Measurements from ENCODE around the gene G0S2. TPM values are rescaled to one million over a fixed set of nuclear protein-coding genes. Genes with fewer than 3 reads are reported as not detected.

The G0S2 gene
- total and polyA plus RNA-seq, 9 of the 15 experiments (the other 6 are each of a cell fraction or from before 2014, with no cell fraction given), result 0.18 to 65.6 (median 11.4) TPM

DNA sequence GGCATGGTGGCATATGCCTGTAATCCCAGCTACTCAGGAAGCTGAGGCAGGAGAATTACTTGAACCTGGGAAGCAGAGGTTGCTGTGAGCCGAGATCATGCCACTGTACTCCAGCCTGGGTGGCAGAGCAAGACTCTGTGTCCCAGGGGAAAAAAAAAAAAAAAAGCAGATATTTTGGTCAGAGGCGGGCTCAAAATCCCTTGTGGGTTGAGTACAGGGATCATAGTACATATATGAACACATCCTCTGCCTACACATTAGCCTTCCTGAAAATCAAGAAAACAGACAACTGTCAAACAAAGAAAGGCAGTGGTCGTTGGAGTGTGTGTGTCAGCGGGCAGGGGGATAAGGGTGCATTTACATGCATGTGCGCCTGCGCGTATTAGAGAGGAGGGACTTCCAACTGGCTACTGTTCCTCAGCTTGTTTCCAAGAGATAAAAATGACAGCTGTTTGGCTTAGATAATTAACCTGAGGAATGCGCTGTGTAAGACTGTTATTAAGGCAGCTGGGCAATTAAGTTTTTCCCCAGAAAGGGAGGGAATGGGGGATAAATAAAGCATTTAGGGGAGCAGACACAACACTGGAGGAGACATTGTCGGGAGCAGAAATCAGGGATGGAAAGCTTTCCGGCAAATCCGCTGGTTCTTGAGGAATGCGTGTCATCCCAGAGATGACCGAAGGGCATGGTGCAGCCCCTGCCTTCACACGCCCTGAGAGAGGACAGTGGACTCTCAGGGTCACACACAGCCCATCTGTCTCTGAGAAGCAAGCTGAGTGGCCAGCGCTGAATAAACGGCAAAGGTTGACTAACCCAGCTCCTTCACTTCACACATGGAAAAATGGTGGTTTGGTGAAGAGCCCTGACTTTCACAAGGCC, 29.4 kb upstream of the G0S2 start (continued):
- TF ChIP-seq MTA2 (IDR thresholded peaks at IDR 0.05; ENCODE audit: low read depth) (peak; percentile 92), TAF15 (IDR thresholded peaks at IDR 0.05; ENCODE audit: low read depth, low read length) (no peak), ZNF165 (CRISPR knock-in tag; IDR thresholded peaks at IDR 0.05; ENCODE audit: borderline replicate concordance) (0 out of 2 replicates have a peak, but pooled peaks have one; percentile 33), FOXJ3 (CRISPR knock-in tag; IDR thresholded peaks at IDR 0.05) (no peak), IRF1 (CRISPR knock-in tag; IDR thresholded peaks at IDR 0.05; ENCODE audit: borderline replicate concordance) (no peak), BRF2 (IDR thresholded peaks at IDR 0.05; ENCODE audit: borderline replicate concordance, insufficient read depth, insufficient read length) (no peak), CEBPG (CRISPR knock-in tag; IDR thresholded peaks at IDR 0.05) (no peak), CEBPG (tag; conservative IDR thresholded peaks at IDR 0.05 in 1 of 2, IDR thresholded peaks at IDR 0.05 in 1 of 2) (no peak), ETV5 (CRISPR knock-in tag; IDR thresholded peaks at IDR 0.05; ENCODE audit: low read depth) (no peak), IRF9 (tag; IDR thresholded peaks at IDR 0.05) (peak; percentile 58; the same call in 1 of the 2 replicates), GATA2 (CRISPR knock-in tag; IDR thresholded peaks at IDR 0.05) (peak; percentile 84)
- TF ChIP-seq, protein P1, sequence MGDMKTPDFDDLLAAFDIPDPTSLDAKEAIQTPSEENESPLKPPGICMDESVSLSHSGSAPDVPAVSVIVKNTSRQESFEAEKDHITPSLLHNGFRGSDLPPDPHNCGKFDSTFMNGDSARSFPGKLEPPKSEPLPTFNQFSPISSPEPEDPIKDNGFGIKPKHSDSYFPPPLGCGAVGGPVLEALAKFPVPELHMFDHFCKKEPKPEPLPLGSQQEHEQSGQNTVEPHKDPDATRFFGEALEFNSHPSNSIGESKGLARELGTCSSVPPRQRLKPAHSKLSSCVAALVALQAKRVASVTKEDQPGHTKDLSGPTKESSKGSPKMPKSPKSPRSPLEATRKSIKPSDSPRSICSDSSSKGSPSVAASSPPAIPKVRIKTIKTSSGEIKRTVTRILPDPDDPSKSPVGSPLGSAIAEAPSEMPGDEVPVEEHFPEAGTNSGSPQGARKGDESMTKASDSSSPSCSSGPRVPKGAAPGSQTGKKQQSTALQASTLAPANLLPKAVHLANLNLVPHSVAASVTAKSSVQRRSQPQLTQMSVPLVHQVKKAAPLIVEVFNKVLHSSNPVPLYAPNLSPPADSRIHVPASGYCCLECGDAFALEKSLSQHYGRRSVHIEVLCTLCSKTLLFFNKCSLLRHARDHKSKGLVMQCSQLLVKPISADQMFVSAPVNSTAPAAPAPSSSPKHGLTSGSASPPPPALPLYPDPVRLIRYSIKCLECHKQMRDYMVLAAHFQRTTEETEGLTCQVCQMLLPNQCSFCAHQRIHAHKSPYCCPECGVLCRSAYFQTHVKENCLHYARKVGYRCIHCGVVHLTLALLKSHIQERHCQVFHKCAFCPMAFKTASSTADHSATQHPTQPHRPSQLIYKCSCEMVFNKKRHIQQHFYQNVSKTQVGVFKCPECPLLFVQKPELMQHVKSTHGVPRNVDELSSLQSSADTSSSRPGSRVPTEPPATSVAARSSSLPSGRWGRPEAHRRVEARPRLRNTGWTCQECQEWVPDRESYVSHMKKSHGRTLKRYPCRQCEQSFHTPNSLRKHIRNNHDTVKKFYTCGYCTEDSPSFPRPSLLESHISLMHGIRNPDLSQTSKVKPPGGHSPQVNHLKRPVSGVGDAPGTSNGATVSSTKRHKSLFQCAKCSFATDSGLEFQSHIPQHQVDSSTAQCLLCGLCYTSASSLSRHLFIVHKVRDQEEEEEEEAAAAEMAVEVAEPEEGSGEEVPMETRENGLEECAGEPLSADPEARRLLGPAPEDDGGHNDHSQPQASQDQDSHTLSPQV (IDR thresholded peaks at IDR 0.05), result peak; percentile 70; the same call in 1 of the 2 replicates
- TF ChIP-seq, protein P2, sequence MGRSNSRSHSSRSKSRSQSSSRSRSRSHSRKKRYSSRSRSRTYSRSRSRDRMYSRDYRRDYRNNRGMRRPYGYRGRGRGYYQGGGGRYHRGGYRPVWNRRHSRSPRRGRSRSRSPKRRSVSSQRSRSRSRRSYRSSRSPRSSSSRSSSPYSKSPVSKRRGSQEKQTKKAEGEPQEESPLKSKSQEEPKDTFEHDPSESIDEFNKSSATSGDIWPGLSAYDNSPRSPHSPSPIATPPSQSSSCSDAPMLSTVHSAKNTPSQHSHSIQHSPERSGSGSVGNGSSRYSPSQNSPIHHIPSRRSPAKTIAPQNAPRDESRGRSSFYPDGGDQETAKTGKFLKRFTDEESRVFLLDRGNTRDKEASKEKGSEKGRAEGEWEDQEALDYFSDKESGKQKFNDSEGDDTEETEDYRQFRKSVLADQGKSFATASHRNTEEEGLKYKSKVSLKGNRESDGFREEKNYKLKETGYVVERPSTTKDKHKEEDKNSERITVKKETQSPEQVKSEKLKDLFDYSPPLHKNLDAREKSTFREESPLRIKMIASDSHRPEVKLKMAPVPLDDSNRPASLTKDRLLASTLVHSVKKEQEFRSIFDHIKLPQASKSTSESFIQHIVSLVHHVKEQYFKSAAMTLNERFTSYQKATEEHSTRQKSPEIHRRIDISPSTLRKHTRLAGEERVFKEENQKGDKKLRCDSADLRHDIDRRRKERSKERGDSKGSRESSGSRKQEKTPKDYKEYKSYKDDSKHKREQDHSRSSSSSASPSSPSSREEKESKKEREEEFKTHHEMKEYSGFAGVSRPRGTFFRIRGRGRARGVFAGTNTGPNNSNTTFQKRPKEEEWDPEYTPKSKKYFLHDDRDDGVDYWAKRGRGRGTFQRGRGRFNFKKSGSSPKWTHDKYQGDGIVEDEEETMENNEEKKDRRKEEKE (IDR thresholded peaks at IDR 0.05; ENCODE audit: borderline replicate concordance in 1 of 2, control insufficient read depth in 1 of 2, low read depth in 2 of 2, low read length in 1 of 2), result no peak

All from K562 (cell line).